IPS-NIHi7 (cell line): ENCODE data around the gene UMAD1.
"Not testable (repeated sequence)": the region's sequence is repeated elsewhere in the genome, so short reads cannot be mapped to it uniquely, and the experiment has no call there.

Experiments
- DNase-seq: peaks from one replicate; pipeline ENCODE4 v3.0.0; 2012; ENCODE audit warnings: mixed read lengths; ENCODE audit errors: extremely low spot score

Gene UMAD1

GRCh38 chr7:7798510-7798909 is 158.0 kb downstream of the UMAD1 start:
- DNase-seq: no peak

DNA sequence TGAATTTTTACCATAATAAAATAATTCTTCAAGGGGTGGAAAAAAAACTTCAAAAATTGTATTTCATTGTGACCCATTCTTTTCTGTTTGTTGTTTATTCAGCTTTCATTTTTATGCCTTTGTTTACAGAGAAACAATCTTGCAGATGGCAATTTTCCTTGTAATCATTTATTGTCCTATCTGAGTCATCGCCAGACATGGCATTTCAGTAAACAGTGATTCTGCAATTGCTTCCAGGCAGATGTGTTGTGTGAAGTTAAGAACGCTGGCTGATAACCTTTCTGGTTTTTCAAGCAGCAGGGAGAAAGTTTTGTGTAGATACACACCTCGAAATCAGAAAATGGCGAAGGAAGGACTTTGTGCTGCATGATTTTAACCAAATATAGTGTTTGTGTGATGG is 158.6 kb downstream of the UMAD1 start:
- no peak for DNase-seq

DNA sequence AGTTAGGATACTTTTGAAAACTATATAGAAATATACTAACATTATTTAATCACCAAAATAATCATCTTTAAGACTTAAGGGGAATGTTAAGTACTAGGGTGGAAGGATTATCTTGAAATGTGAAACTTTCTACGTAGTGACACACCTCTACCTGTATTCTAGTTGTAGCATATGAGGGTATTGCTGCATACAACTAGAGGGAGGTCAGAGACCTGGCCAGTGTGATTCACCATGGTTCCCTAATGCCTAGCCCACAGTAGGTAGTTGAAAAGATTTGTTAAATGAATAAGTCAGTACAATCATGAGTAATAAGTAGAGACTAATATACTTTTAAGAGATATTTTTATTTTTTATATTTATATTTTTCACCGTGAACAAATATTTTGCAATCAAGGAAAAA is 162.0 kb downstream of the UMAD1 start:
- DNase-seq: no peak

DNA sequence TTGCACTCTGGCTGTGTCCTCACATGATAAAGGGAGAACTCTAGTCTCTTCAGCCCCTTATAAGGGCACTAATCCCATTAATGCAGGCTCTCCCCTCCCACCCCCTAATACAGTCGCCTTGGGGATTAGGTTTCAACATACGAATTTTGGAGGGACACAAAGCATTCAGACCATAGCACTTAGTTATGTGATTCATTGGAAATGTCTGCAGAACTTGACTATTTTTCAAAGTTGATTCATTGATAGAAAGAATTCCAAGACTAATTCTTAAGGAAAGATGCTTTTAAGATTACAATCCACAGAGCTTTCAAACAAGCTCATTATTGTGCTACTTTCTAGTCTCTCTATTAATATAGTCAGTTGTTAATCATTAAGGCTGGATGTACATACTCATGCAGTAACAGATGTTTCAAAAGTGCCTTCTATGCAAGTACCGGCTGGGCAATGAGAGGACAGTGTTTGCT is 163.2 kb downstream of the UMAD1 start:
- no peak for DNase-seq

- DNase-seq: not testable (repeated sequence)
Measured at GRCh38 chr7:7804822-7805221, 164.3 kb downstream of the UMAD1 start.

DNA sequence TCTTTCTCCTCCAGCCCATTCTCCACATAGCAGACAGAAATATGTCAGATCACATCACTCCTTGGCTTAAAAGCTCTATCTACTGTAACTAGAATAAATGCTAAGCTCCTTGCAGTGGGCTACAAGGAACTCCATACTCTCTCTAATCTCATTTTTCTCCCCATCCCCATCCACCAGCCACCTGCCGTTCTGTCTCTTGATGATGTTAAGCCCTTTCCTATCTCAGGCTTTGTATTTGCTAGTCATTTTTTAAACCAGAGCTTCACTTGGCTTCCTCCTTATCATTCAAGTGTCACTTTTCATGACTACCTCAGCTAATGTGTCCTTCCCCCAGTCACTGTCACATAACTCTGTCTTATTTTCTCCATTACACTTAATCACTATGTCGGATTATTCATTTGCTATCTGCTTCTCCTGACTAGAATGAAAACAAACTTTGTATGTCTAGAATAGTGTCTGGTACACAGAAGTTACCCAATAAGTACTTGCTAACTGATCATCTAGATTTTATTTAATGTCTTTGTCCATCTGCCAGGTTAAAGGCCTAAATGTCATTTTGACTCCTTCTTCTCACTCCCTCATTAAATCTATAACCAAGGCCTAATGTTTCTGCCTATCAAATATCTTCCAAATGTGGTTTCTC is 165.1 kb downstream of the UMAD1 start:
- DNase-seq: no peak

GRCh38 chr7:7808156-7808555 is 167.6 kb downstream of the UMAD1 start:
- no peak for DNase-seq

DNA sequence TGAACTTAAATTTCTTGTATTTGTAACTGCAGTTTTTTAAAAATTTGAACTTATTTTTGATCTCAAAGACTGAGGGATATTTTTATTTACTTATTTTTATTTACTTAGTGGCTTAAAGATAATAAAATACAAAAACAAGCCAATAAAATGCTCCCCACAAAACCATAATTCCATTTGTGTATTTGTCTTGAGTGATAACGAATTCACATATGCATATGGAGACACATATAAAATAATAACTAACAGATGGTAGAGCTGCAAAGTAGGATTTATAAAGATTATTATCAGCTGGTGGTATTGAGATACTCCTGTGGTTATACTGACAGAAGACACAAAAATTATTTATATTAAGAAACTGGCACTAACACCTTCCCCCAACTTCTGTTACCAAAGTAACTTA is 168.1 kb downstream of the UMAD1 start:
- DNase-seq: no peak

- no peak for DNase-seq
Measured at GRCh38 chr7:7810380-7810779, 169.8 kb downstream of the UMAD1 start.

DNA sequence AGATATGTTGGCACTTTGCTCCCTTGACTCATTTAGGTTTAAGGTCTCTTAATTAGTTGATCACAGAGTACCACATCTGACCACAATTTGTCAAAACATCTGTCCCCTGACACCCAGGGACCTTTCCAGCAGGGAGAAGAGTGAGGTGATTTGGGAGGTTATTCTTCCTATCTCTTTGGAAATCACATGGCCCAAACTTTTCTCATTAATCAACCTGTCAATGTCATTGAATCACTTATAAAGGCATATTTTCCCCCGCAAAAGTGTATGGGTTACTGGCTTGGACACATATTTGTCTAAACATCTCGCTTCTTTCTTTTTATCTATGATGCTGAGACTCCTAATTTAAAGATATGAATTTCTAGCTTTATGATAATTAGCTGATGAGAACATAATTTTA is 170.3 kb downstream of the UMAD1 start:
- DNase-seq: no peak

DNA sequence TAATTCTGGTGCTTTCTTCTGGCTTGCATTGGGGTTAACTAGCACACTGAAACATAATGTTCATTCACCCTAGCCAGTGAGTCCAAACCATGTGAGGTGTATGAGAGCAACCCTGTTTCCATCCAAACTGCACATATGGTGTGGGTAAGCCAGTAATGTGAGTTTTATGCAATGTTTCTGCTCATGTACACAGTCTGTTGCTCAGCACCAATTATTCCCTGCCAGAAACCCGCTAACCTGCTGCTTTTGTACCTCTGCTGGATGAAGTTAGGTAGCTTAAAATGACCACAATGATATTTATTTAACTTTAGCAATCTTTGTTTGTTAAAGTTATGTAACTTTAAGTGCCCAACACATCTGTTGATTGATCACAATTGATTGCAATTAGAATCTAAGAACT is 171.6 kb downstream of the UMAD1 start:
- no peak for DNase-seq

- no peak for DNase-seq
Measured at GRCh38 chr7:7815395-7815794, 174.8 kb downstream of the UMAD1 start.

- DNase-seq: no peak
Measured at GRCh38 chr7:7816084-7816483, 175.5 kb downstream of the UMAD1 start.

DNA sequence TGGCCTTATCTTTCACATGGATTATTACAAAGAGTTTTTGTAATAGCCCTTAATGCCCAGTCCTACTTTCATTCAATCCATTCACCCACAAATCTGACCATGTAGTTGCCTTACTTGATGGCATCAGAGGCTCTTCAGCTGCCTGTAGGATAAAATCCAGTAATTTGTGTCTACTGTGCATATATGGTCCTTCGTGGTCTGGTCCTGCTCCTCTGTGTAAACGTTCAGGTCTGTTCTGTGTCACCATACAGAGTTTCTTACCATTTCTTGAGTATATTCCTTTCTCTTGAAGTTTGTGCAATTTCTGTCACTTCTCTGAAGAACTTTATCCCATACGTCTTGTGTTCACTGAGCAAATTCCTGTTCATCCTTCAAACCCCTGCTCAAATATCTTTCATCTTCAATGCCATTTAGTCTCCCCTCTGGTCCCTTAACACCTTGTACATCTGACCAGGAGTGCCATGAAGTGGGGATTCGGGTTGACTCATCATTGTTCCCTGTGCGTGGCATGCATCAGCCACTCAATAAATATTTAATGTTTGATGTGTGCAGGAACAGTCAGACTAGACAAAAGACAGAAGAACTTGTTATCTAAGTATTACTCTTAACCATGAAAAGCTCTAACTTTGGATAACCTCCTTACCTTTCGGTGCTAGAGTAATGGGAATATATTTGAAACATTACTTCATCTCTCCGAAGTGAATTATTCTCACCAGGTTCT is 176.4 kb downstream of the UMAD1 start:
- no peak for DNase-seq

DNA sequence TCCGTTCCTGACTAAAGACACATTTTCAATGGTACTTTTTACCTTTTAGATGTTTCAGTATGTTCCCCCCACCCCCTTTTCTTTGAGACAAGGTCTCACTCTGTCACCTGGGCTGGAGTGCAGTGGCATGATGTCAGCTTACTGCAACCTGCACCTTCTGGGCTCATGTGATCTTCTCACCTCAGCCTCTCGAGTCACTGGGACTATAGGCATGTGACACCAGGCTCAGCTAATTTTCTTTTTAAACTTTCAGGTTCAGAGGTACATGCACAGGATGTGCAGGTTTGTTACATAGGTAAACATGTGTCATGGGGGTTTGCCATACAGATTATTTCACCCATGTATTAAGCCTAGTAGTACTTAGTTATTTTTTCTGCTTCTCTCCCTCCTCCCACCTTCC is 177.2 kb downstream of the UMAD1 start:
- no peak for DNase-seq

DNA sequence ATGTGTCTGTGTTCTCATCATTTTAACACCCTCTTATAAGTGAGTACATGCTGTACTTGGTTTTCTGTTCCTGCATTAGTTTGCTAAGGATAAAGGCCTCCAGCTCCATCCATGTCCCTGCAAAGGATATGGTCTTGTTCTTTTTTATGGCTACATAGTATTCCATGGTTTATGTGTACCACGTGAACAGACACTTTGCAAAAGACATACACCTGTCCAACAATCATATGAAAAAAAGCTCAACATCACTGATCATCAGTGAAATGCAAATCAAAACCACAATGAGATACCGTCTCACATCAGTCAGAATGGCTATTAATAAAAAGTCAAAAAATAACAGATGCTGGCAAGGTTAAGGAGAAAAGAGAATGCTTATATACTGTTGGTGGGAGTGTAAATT is 177.6 kb downstream of the UMAD1 start:
- not testable (repeated sequence) for DNase-seq

DNA sequence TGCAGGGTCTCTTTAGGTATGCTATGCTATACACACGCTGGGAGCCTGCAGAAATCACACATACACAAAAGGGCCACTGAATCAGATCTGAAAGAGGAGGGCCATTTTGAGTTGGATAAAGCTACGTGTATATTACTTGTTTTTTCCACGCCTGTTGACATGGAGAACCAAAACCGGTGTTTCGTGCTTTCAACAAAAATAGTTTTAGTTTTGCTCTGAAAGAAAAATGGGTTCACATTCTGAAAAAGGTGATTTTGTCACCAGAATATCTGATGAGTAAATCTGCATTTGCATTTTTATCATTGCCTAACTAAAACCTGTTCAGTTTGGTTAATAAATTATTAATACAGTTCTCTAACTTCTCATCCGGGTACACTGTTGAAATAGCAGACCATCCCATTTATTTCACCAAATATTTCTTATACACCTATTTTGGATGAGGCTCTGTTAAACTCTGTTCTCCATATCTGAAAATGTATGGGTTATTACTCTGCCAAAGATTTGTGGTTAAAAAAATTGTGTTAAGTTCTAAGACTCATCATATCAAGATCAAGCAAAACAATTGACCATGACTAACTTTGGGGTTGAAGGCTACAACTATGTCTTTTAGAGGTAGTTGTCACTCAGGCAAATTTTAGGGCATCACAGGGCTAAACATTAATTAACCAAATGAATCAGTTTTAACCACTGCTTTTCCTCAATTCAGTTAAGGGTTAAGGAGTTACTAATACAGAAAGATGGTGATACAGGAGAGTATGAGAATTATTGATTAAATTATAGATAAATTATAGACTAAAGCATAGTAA is 179.1 kb downstream of the UMAD1 start:
- DNase-seq: no peak

- DNase-seq: no peak
Measured at GRCh38 chr7:7820409-7820808, 179.9 kb downstream of the UMAD1 start.

- no peak for DNase-seq
Measured at GRCh38 chr7:7820939-7821338, 180.4 kb downstream of the UMAD1 start.

DNA sequence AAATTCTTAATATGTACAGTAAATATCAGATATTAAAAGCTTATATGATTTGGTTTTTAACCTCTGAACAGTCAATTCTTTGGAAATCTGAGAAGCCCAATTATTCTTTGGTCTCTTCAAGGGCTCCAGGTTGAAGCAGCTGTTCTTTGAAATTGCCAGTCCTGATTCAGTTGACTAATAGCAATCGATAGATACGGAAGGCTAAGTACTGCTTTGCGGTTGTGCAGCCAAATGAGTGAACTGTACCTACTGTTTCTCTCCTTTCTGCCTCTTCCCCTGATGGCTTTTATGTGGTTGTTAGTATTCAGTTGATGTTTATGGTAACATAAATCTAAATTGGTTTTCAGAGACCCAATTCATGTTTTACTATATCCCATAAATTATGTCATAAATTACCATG is 181.0 kb downstream of the UMAD1 start:
- no peak for DNase-seq

GRCh38 chr7:7825294-7825693 is 184.7 kb downstream of the UMAD1 start:
- DNase-seq: not testable (repeated sequence)

DNA sequence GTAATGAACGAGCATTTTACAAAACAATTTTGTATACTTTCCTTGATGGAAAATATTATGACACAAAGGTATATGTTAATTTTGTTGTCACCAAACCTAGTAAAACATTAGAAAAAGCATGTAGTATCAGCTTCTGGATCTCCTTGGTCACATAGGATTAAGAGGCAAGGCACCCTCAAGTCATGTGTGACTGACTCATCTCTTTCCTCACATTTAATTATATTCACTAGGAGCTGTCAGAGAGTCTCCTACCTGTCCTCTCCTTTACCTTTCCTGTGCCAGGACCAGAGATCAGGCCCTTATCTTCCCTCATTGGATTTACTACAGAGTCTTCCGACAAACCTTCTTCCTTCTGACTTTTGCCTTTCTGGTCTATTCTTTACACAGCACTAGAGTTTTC is 189.1 kb downstream of the UMAD1 start:
- no peak for DNase-seq
